Hematopoietic multipotent progenitor cell treated with erythropoietin and hydrocortisone succinate and interleukin-3 and kit ligand, for 6 days (in vitro differentiated cells): ENCODE results near the gene GCN1.

ENCODE experiments used
- DNase-seq: peaks from one replicate; pipeline ENCODE4 v3.0.0-alpha.2; 2015

GCN1 gene

GRCh38 chr12:120140603-120141002 is 53.9 kb downstream of the GCN1 start:
- no peak for DNase-seq

GRCh38 chr12:120139958-120140357 is 54.6 kb downstream of the GCN1 start:
- DNase-seq, result no peak

DNA sequence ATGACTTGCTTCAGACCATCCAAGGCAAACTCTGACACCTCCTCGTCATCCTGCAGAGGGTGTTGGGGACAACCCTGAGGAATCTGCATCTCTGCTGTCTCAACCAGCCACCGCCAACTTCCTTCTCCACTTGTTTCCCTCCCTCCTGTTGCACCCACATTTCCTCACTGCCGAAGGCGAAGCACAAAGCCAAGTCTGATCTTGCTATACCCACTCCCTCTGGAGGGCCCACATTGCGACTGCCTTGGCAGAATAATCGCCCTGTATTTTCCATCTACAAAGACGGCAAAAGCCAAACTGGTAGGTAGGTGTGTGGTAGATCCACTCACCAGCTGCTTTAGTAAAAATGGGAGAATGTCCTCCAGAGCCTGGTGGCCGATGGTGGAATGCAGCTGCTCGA is 56.1 kb downstream of the GCN1 start:
- no peak for DNase-seq

- no peak for DNase-seq
Measured at GRCh38 chr12:120137833-120138232, 56.7 kb downstream of the GCN1 start.

GRCh38 chr12:120136093-120136770 is 58.3 kb downstream of the GCN1 start:
- DNase-seq, result no peak

DNA sequence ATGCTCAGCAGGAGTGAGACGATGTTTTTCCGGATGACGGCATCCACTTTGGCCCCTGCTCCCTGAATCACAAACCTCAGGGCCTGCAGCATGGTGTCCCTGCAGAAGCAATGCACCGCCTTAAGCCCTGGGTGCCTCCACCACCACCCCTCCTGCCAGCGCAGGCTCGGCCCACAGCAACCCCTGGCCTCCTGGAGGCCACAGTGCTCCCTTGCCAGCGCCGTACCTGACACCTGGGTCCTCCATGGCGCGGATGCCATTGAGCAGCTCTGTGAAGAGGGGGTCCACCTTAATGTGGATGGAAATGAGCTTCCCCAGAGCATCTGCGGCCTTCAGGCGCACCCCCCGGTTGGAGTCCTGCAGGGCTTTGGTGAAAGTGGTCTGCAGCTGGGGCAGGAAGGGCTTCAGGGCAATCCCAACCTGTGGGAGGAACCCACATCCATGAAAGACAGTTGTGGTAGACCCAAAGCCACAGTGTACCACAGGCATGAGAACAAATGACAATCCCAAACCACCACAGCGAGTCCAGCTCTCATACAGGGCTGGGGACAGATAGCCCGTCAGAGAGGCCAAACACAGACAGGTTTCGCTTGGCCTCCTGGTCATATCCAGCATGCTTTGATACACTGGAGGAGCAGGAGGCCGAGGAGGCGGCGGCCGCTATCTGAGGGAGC is 60.1 kb downstream of the GCN1 start:
- DNase-seq, result no peak

- DNase-seq, result no peak
Measured at GRCh38 chr12:120132863-120133385, 61.6 kb downstream of the GCN1 start.

DNA sequence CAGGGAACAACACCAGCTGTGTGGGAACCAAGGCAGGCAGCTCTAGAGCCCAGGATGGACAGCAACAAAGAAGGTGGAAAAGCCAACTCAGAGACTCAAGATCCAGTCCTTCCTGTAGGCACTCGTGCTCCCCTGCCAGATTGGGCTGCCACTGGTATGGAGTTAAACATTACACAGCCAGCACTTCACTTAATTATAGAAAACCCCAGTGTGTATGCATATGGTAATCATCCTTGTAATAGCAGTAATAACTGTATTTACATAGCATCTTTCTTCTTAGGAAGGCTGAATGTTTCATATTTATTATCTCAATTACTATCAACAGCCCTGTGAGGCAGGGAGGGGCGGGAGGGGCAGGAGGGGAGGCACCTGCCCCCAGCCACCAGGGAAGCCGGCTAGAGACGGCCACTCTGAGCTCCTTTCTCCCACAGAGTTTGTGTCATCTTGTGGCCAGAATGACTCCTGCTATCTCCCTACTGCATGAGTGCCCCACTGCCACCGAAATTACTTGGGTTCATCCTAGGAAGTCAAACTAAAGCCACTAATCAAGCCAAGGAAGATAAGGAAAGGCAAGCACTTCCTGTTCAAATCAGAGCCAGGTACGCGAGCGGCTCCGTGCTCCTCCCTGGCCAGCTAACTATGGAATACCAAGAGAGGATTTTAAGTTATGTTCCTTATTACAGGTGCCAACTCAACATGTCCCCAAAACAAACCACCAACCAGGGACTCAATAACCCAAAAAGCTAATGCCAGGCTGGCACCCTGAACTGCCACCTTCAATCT is 62.3 kb downstream of the GCN1 start:
- DNase-seq, result no peak

GRCh38 chr12:120131116-120131515 is 63.4 kb downstream of the GCN1 start:
- no peak for DNase-seq

GRCh38 chr12:120130011-120130410 is 64.5 kb downstream of the GCN1 start:
- no peak for DNase-seq

DNA sequence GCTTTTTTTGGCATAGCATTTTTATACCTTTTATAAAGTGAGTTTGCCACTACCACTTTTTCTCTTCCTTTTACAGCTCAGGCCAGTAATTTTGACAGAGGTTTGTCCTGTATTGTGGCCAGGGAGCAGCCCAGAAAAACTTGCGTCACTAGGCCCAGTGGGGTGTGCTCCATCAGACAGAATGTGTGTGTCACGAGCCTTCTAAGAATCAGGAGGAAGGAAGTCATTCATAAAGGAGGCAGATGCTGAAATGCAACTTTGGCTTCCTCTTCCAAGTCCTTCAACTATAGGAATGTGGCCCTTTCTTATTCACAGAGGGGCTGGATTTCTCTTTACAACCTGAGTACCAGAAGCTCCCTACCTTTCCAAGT is 67.9 kb downstream of the GCN1 start:
- peak; percentile 50 for DNase-seq

DNA sequence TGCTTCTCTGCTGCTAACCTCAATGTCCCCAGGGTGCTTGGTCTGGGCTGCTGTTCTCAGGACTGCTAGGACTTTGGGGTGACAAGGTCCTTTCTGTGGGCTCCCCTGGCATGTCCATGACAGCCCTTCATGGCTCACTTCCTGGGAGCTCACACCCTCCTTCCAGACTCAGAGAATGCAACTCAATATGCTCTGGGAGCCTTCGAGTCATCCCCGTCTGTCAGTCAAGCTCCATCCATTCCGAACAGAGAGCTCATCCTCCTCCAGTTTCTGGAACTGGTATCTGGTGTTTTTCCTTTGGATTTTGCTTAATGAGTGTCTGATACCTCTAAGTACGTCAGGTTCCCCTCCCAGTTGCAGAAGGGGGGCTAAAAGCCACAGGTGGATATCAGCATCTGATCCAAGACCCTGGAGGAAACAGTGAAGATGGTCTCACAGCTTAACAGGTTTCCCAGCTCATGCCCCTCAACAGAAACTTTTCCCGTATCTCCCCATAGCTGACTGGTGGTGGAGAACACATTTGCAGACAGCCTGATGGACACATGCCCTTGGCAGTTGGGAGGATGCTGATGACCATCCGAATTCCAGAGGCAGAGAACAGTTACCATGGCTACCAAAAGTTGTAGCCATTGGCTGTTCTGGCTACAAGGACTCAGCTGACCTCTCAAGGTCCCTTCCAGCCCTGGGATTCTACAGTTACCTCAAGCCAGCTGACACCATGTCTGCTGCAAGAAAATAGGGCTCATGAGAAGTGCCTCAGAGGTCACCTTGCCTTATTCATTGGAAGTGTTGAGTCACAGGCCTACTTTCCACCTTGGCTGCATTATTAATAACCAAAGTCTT is 68.5 kb downstream of the GCN1 start:
- DNase-seq, result no peak

- DNase-seq, result no peak
Measured at GRCh38 chr12:120125029-120125428, 69.5 kb downstream of the GCN1 start.

GRCh38 chr12:120121766-120122293 is 72.7 kb downstream of the GCN1 start:
- no peak for DNase-seq

DNA sequence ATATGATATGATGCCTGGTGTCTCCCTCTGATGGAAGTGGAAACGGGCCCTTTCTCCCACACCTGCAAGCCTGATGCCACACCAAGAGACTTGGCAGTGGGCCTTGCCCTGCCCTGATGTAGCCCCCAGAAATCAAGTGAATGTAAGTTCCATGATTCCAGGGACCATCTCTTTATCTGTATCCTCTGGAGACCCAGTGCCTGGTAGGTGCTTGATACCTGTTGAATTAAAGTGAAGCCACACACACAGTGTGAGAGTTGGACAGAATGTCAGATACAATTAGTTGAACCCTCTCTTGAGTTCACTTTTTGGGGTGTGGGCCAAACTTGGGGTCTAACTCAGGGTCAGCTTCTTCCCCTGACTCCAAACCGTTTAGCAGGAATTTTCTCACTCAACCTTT is 73.2 kb downstream of the GCN1 start:
- DNase-seq, result no peak

GRCh38 chr12:120119271-120119973 is 75.1 kb downstream of the GCN1 start:
- DNase-seq, result no peak

GRCh38 chr12:120118321-120119061 is 76.0 kb downstream of the GCN1 start:
- no peak for DNase-seq

GRCh38 chr12:120117961-120118320 is 76.6 kb downstream of the GCN1 start:
- DNase-seq, result no peak

GRCh38 chr12:120116792-120117651 is 77.5 kb downstream of the GCN1 start:
- peak; percentile 97 for DNase-seq

- DNase-seq, result no peak
Measured at GRCh38 chr12:120116441-120116791, 78.1 kb downstream of the GCN1 start, which contains the start of gene RAB35. Gene RAB35, minus strand, starts transcription at chr12:120116753. Its CDS starts 103 bp downstream, at chr12:120116650.
